Measurements from ENCODE around the gene FBXO41. TPM values are rescaled to one million over a fixed set of nuclear protein-coding genes. Genes with fewer than 3 reads are reported as not detected.

Gene FBXO41
- total RNA-seq, 1 donor from 2014 or later: 0.69 TPM

DNA sequence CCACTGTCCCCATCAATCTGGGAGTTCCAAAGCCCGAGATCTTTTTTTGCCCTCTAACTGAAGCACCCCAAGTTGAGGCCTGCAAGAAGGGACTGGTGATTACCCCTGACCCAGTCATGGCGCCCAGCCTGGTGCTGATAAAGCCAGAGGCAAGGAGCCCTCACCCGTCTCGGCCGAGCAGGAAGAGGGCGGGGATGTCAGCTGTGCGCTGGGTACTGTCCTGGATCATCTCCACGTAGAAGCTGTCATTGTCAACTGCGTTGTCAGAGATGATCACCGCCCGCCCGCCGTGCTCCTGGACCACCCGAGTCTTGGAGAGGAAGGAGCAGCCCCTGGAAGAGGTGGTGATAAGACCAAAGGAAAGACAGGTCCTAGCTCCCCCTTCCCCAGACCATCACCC is 55.6 kb downstream of the FBXO41 start:
- intact Hi-C loops (cut with micrococcal nuclease): no loop called here
- ATAC-seq (no peak), DNase-seq (no peak)

DNA sequence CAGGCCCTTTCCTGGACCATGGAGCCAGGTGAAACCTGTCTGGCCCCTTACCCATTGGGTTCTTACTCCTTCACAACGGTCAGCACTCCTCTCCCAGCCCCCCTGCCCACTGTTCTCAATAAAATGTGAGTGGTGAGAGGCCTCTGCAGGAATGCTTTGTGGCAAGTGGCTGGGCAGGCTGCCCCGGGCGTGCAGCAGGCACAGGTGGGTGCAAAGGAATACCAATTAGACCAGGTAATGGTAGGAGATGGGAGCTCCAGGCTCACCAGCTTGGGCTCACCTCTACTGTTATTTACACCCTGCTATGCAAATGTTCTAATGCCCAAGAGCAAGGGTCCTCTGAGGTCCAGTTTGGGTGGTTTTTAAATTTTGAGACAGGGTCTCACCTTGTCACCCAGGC is 57.2 kb downstream of the FBXO41 start:
- no peak for ATAC-seq
- no peak for DNase-seq
- intact Hi-C loops (cut with micrococcal nuclease): no loop called here

DNA sequence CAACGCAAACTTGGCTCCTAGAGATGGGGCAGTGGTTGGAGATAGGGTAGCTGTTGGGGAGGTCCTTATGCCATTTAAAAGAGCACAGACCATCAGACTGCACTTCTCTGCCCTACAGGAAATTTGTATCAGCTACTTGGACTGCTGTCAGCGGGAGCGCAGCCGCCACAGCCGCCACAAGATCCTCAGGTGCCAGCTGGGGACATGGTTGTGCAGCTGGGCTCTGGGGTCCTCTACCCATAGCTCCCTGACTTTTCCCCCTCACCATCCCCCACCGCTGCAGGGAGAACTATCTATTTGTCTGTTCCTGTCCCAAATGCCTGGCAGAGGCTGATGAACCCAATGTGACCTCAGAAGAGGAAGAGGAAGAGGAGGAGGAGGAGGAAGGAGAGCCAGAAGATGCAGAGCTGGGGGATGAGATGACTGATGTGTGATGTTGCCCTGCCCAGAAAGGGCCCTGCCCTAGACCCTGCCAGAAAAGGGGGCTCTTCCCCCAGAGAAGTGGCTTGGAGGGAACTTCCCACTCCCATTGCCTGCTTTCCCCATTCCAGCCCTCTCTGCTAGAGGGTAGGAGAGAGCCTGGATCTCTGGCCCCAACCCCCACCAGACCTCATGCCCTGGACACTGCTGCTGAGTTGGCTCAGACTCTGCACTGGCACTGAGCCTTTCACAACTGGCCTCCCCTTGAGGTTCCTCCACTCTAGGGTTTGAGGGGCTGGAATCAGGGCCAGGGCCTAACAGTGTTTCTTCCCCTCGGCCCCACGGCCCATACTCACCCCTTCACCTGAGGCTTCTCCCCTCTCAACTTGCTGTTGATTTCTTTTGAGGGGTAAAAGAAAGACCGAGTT is 58.5 kb downstream of the FBXO41 start:
- DNase-seq (no peak), ATAC-seq (peak; percentile 60)
- intact Hi-C loops (cut with micrococcal nuclease): no loop called here

DNA sequence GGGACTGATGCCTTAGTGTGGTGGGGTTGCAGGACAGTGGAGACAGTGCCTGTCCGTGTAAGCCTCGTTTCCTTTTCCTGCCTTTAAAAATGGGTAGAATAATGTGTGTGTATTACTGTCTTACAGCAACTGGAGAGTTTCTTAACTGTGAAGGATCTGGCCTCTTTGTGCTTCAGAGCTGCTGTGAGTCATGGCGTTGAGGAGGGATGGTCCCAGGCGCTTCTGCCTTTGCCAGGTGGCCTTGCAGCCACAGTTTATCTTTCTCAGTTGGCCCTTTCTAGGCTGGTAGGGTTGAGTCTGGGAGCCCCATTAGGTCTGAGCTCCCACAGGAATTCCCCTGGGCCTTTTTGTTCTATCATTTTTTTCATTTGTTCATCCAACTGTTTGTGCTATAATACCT is 60.5 kb downstream of the FBXO41 start:
- ATAC-seq: no peak
- intact Hi-C loops (cut with micrococcal nuclease): no loop called here
- no peak for DNase-seq

DNA sequence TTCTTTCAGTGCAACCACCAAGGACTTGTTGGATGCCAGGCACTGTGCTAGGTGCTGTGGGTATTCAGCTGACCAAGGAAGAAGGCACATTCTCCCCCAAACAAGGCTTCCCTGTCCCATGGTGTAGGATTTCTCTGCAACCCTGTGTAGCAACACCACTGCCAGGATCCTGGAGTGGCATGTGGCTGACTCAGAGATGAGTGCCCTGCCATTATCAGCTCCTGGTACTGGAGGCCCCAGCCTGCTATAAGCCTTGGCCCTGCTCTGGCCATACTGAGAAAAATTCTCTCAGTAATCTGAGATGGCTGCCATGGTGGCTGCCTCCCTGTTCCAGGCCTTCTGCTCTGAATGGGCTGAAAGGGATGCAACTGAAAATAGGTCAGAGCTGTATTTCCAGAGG is 66.0 kb downstream of the FBXO41 start:
- ATAC-seq (peak; percentile 45), DNase-seq (no peak)
- intact Hi-C loops (cut with micrococcal nuclease): no loop called here

DNA sequence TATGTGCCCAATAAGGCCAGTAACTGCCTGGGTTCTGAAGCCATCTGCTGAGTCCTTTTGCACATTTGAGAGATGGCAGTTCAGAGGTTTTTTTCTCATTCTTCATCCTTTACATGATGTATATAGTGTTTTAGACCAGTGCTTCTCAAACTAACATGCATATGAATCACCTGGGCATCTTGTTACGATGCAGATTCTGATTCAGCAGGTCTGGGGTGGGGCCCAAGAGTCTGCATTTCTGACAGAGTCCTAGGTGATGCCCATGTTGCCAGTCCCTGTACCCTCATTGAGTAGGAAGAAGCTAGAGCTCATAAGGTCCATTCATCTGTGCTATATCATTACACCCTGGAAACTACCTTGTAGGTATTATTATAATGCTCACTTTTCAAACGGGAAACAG is 66.5 kb downstream of the FBXO41 start:
- ATAC-seq (no peak), DNase-seq (no peak)
- intact Hi-C loops (cut with micrococcal nuclease): no loop called here

DNA sequence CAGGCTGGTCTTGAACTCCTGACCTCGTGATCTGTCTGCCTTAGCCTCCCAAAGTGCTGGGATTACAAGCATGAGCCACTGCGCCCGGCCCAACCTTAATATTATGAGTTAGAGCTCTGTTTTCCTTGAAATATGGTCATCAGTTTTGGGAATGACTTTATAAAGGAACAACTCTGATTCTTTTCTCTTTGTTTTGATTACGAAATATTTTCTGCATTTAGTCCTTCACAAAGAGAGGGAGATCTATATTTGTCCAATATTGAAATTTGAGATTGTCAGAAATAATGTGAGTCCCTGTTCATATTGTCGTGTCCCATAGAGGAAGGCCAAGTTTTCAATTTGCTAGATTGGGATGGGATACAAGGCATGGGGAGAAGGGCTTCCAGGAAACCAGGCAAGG is 67.1 kb downstream of the FBXO41 start:
- DNase-seq (no peak), ATAC-seq (no peak)
- intact Hi-C loops (cut with micrococcal nuclease): no loop called here

DNA sequence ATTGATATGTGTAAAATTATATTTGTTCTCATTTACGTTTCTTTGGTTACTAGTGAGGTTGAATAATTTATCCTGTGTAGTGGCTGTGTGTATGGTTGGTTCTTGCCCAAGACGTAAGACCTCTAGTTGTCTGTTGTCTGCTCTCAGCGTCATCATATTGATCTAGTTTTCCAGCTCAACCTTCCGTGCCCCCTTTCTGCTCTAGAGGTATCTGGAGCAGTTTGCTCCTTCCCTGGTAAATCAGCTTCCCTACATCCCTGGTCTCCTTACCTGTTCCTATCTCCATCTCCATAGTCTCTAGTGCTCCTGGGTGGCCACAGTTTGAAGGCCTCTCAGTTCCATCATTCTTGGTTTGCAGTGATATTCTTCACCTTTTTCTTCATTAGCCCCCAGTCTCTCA is 69.0 kb downstream of the FBXO41 start:
- DNase-seq (no peak), ATAC-seq (no peak)
- intact Hi-C loops (cut with micrococcal nuclease): no loop called here

DNA sequence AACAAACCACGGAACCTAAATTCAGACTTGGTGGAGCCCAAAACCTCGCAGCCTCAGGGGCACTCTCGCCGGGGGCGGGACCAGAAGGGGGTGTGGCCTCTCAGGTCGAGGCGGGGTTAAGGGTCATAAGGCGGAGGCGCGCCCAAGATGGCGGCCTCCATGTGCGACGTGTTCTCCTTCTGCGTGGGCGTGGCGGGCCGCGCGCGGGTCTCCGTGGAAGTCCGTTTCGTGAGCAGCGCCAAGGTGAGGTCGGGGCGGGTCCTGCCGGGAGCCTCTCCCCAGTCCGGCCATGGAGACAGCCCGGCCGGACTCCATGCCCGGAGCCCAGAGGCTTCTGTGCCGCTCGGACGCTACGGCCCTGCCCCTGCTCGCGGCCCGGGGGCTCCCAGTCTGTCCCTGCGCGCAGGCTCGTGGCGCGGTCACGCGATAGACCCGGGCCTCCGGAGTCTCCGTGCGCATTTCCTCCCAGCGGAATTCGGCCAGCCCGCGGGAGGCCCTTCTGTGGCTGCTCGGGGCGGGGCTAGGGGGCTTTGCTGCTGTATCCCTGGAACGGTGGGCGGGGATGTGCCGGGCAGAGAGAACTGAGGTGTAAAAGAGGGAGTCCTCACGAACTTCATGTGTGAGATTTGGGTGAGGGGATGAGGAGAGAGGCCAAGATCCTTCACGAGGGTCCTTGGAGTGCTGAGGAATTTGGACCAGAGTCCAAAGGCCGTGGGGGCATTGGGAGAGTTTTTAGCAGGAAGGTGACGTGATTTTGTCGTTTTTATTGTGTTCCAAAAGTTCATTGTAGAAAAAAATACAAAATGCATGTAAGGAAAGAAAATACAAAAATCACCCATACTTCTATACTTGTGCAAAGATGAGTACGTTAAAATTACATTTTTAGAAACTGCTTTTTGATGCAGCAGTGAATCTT is 69.9 kb downstream of the FBXO41 start, which contains the start of gene SMYD5:
SMYD5 (plus strand) TSS at position 126 of the 916 bp plus-strand sequence; CDS start at position 148, 22 bp downstream.
- ATAC-seq: peak; percentile 94

DNA sequence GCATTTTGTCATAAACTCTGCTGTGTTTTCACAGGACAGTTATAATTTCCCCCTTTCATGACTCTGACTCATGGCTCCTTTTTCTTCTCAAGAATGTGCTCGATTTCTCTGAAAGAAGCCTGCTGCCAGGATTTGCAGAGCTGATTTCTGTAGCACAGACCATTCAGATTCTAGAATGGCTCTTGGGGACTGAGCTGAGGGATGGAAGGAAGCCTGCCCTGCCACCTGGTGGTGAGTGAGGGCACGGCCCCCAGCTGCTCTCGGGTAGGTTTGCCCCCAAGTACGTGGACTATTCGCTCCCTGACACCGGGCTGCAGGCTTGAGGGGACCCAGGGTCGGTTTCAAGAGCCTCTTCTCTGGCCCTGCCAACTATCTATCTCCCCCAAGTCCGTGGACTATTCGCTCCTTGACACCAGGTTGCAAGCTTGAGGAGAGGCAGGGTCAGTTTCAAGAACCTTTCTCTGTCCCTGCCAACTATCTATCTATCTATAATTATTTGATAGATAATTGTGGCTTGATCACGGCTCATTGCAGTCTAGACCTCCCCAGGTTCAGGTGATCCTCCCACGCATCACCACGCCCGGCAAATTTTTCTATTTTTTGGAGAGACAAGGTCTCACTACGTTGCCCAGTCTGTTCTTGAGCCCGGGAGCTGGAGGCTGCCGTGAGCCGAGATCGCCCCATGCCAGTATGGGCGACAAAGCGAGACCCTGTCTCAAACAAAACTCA is 71.7 kb downstream of the FBXO41 start:
- intact Hi-C loops (cut with micrococcal nuclease): no loop called here
- ATAC-seq (peak; percentile 69), DNase-seq (peak; percentile 78)

More for the DNA sequence above, 69.9 kb downstream of the FBXO41 start, which contains the start of gene SMYD5:
- intact Hi-C loops (cut with micrococcal nuclease): no loop called here
- peak; percentile 92 for DNase-seq

DNA sequence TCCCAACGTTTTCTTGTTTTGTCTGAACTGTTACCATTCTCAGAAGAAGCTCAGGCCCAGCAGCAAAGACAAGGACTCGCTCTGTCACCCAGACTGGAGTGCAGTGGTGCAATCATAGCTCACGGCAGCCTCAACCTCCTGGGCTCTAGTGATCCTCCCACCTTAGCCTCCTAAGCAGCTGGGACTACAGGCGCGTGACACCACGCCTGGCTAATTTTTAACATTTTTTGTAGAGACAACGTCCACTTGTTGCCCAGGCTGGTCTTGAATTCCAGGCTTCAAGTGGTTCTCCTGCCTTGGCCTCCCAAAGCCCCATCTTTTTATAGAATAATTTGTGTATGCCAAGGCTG is 72.2 kb downstream of the FBXO41 start:
- intact Hi-C loops (cut with micrococcal nuclease): no loop called here
- no peak for ATAC-seq

DNA sequence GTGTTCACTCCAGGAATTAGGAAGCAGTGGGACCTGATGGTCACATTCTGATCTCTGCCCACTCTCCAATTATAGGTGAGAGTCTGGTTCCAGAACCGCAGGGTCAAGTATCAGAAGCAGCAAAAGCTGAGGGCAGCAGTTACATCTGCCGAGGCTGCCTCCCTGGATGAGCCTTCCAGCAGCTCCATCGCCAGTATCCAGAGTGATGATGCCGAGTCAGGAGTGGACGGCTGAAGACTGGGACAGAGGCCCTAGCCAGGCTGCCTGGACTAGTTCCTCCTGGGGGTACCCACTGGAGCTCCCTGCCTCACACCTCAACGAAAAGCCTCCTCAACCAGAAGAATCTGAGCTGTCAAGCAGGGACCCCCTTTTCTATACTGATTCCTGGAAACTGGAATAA is 73.6 kb downstream of the FBXO41 start:
- ATAC-seq (no peak), DNase-seq (no peak)
- intact Hi-C loops (cut with micrococcal nuclease): no loop called here

More for the DNA sequence above, 72.2 kb downstream of the FBXO41 start:
- no peak for DNase-seq

DNA sequence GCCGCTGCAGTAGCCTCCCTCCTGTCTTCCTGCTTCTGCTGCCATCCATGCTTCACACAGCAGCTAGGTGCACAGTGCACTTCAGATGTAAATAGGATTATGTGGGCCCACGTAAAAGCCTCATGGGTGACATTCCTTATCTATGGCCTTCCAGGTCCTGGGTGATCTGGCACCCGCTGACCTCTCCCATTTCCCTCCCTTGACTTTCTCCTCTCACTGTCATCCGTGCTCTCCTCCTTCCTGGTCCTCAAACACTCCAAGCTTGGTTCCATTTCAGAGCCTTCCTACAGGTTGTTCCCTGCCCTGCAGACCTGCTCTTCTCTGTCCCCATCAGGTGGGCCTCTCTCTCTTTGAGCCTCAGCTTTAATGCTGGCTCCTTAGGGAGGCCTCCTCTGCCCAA is 74.3 kb downstream of the FBXO41 start:
- no peak for DNase-seq
- intact Hi-C loops (cut with micrococcal nuclease): no loop called here
- ATAC-seq: no peak

DNA sequence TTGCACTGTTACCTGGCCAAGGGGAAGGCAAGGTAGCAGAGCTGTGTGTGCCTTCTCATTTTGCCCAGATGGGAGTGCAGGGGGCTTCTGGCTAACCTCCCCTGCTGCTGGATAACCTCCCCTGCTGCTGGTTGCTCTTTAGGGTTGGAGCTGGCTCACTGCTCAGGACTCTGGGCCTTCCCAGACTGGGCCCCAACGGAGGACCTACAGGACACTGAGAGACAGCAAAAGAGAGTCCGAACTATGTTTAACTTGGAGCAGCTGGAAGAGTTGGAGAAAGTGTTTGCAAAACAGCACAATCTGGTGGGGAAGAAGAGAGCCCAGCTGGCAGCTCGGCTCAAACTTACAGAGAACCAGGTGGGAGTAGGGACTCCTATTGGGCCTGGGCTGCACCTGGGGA is 76.0 kb downstream of the FBXO41 start:
- no peak for ATAC-seq
- intact Hi-C loops (cut with micrococcal nuclease): no loop called here
- no peak for DNase-seq

DNA sequence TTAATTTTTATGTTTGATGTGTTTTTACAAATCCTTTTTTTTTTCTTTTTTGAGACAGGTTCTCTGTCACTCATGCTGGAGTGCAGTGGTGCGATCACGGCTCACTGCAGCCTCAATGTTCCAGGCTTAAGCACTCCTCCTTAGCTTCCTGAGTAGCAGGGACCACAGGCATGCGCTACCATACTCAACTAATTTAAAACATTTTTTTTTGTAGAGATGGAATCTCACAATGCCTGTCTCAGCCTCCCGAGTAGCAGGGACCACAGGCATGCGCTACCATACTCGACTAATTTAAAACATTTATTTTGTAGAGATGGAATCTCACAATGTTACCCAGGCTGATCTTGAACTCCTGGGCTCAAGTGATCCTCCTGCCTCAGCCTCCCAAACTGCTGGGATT is 78.7 kb downstream of the FBXO41 start:
- intact Hi-C loops (cut with micrococcal nuclease): no loop called here
- no peak for DNase-seq
- ATAC-seq: no peak

Other genes starting within 250 kb of the FBXO41 start
- 8.6 TPM for gene SFXN5, start 212.8 kb downstream of the FBXO41 start, total RNA-seq
- gene RAB11FIP5, start 171.5 kb downstream of the FBXO41 start, total RNA-seq: 19.4 TPM
- gene NOTO, start 81.9 kb downstream of the FBXO41 start, total RNA-seq: not detected
- gene SMYD5, start 70.2 kb downstream of the FBXO41 start, total RNA-seq: 15.4 TPM
- 97.7 TPM for gene PRADC1, start 51.2 kb downstream of the FBXO41 start, total RNA-seq
- gene CCT7, start 50.2 kb downstream of the FBXO41 start, total RNA-seq: 216 TPM
- not detected for gene EGR4, start 9.1 kb upstream of the FBXO41 start, total RNA-seq
- gene ALMS1, start 101.4 kb upstream of the FBXO41 start, total RNA-seq: 7.6 TPM